HEK293 (cell line): ENCODE measurements around the gene ETV4.

Experiments
- BCL11A ChIP-seq: fragments of 450-650 bp; formaldehyde crosslinking; IDR thresholded peaks from 2 replicates; pipeline ENCODE4 v1.5.1; 2016; ENCODE audit warnings: low read depth, missing biosample characterization, missing genetic modification characterization
- BCL6B ChIP-seq: fragments of 450-650 bp; formaldehyde crosslinking; IDR thresholded peaks from 2 replicates; pipeline ENCODE4 v1.5.1; 2017; ENCODE audit warnings: missing biosample characterization, missing genetic modification characterization
- CTCF ChIP-seq: fragments of 450-650 bp; formaldehyde crosslinking; IDR thresholded peaks from 2 replicates; pipeline ENCODE4 v1.5.1; 2016; ENCODE audit warnings: missing biosample characterization, missing genetic modification characterization
- FEZF1 ChIP-seq: fragments of 450-650 bp; formaldehyde crosslinking; IDR thresholded peaks from 2 replicates; pipeline ENCODE4 v1.5.1; 2016; ENCODE audit warnings: missing biosample characterization, missing genetic modification characterization
- GLIS1 ChIP-seq: fragments of 450-650 bp; formaldehyde crosslinking; IDR thresholded peaks from 2 replicates; pipeline ENCODE4 v1.5.1; 2016; ENCODE audit warnings: missing biosample characterization, missing genetic modification characterization
- KLF10 ChIP-seq: fragments of 450-650 bp; IDR thresholded peaks from 2 replicates; pipeline ENCODE4 v1.5.1; 2018; ENCODE audit warnings: missing biosample characterization, mild to moderate bottlenecking, missing genetic modification characterization
- KLF9 ChIP-seq: fragments of 450-650 bp; formaldehyde crosslinking; IDR thresholded peaks from 2 replicates; pipeline ENCODE4 v1.5.1; 2016; ENCODE audit warnings: missing biosample characterization, missing genetic modification characterization, low read depth
- MYNN ChIP-seq: fragments of 450-650 bp; formaldehyde crosslinking; IDR thresholded peaks from 2 replicates; pipeline ENCODE4 v1.5.1; 2016; ENCODE audit warnings: missing biosample characterization, missing genetic modification characterization, borderline replicate concordance
- OSR2 ChIP-seq: fragments of 450-650 bp; formaldehyde crosslinking; IDR thresholded peaks from 2 replicates; pipeline ENCODE4 v1.5.1; 2016; ENCODE audit warnings: missing biosample characterization, missing genetic modification characterization
- PBX3 ChIP-seq: sonication (generic); formaldehyde crosslinking; IDR thresholded peaks from 2 replicates; pipeline ENCODE4 v1.8.1; 2022; ENCODE audit warnings: mild to moderate bottlenecking, moderate library complexity, missing genetic modification reagents
- PRDM1 ChIP-seq: fragments of 450-650 bp; formaldehyde crosslinking; IDR thresholded peaks from 2 replicates; pipeline ENCODE4; 2016; ENCODE audit warnings: missing biosample characterization, missing genetic modification characterization
- REPIN1 ChIP-seq: fragments of 450-650 bp; formaldehyde crosslinking; IDR thresholded peaks from 2 replicates; pipeline ENCODE4 v1.5.1; 2017; ENCODE audit warnings: missing biosample characterization, missing genetic modification characterization, low read depth
- TSHZ1 ChIP-seq: fragments of 450-650 bp; formaldehyde crosslinking; IDR thresholded peaks from 2 replicates; pipeline ENCODE4 v1.5.1; 2016; ENCODE audit warnings: missing biosample characterization, missing genetic modification characterization, borderline replicate concordance
- YY2 ChIP-seq: fragments of 450-650 bp; formaldehyde crosslinking; IDR thresholded peaks from 2 replicates; pipeline ENCODE4 v1.5.1; 2016; ENCODE audit warnings: missing biosample characterization, missing genetic modification characterization
- ZFP37 ChIP-seq: fragments of 450-650 bp; formaldehyde crosslinking; IDR thresholded peaks from 2 replicates; pipeline ENCODE4 v1.5.1; 2016; ENCODE audit warnings: missing biosample characterization, missing genetic modification characterization
- ZNF146 ChIP-seq: fragments of 450-650 bp; formaldehyde crosslinking; IDR thresholded peaks from 2 replicates; pipeline ENCODE4 v1.5.1; 2016; ENCODE audit warnings: missing biosample characterization, missing genetic modification characterization
- ZNF223 ChIP-seq: fragments of 450-650 bp; formaldehyde crosslinking; IDR thresholded peaks from 2 replicates; pipeline ENCODE4 v1.5.1; 2016; ENCODE audit warnings: missing biosample characterization, missing genetic modification characterization
- ZNF341 ChIP-seq: fragments of 450-650 bp; formaldehyde crosslinking; IDR thresholded peaks from 2 replicates; pipeline ENCODE4; 2016; ENCODE audit warnings: low read depth, missing biosample characterization, missing genetic modification characterization
- ZNF514 ChIP-seq: fragments of 450-650 bp; formaldehyde crosslinking; IDR thresholded peaks from 2 replicates; pipeline ENCODE4 v1.5.1; 2016; ENCODE audit warnings: missing biosample characterization, missing genetic modification characterization
- ZNF544 ChIP-seq: fragments of 450-650 bp; formaldehyde crosslinking; IDR thresholded peaks from 2 replicates; pipeline ENCODE4 v1.5.0; 2017; ENCODE audit warnings: missing biosample characterization, missing genetic modification characterization
- ZNF596 ChIP-seq: fragments of 450-650 bp; IDR thresholded peaks from 2 replicates; pipeline ENCODE4 v1.5.0; 2018; ENCODE audit warnings: missing biosample characterization, mild to moderate bottlenecking, missing genetic modification characterization, moderate library complexity
- ZNF629 ChIP-seq: fragments of 450-650 bp; formaldehyde crosslinking; IDR thresholded peaks from 2 replicates; pipeline ENCODE4 v1.5.1; 2017; ENCODE audit warnings: missing biosample characterization, missing genetic modification characterization
- ZNF785 ChIP-seq: fragments of 450-650 bp; formaldehyde crosslinking; IDR thresholded peaks from 2 replicates; pipeline ENCODE4 v1.5.1; 2016; ENCODE audit warnings: missing biosample characterization, missing genetic modification characterization
- ZSCAN18 ChIP-seq: fragments of 450-650 bp; formaldehyde crosslinking; IDR thresholded peaks from 2 replicates; pipeline ENCODE4 v1.5.1; 2016; ENCODE audit warnings: missing biosample characterization, missing genetic modification characterization
- TF ChIP-seq, protein P1 (sequence below): fragments of 450-650 bp; formaldehyde crosslinking; IDR thresholded peaks from 2 replicates; pipeline ENCODE4 v1.5.1; 2017; ENCODE audit warnings: missing biosample characterization, missing genetic modification characterization
- TF ChIP-seq, protein P2 (sequence below): fragments of 450-650 bp; formaldehyde crosslinking; IDR thresholded peaks from 2 replicates; pipeline ENCODE4 v1.5.1; 2017; ENCODE audit warnings: missing biosample characterization, missing genetic modification characterization
- TF ChIP-seq, protein P3 (sequence below): fragments of 450-650 bp; formaldehyde crosslinking; IDR thresholded peaks from 2 replicates; pipeline ENCODE4 v1.5.1; 2017; ENCODE audit warnings: missing biosample characterization, missing genetic modification characterization

Gene ETV4

GRCh38 chr17:43531955-43532354, 14.2 kb downstream of the ETV4 start (continued):
- TF ChIP-seq YY2 (no peak), ZNF596 (tag by site-specific recombination) (no peak), ZFP37 (tag by site-specific recombination) (no peak), ZNF341 (tag by site-specific recombination) (no peak), KLF10 (no peak), PRDM1 (no peak), MYNN (tag by site-specific recombination) (no peak), ZNF629 (tag by site-specific recombination) (peak; percentile 62), ZNF146 (tag by site-specific recombination) (no peak), CTCF (tag by site-specific recombination) (no peak), ZNF223 (tag by site-specific recombination) (no peak), ZNF514 (tag by site-specific recombination) (no peak), FEZF1 (tag by site-specific recombination) (no peak), ZNF544 (tag by site-specific recombination) (no peak), BCL6B (tag by site-specific recombination) (no peak), OSR2 (tag by site-specific recombination) (no peak), REPIN1 (tag by site-specific recombination) (no peak), ZNF785 (no peak), GLIS1 (tag by site-specific recombination) (peak; percentile 29; the same call in 1 of the 2 replicates), BCL11A (tag by site-specific recombination) (peak; percentile 65; the same call in 1 of the 2 replicates), ZSCAN18 (no peak), TSHZ1 (tag by site-specific recombination) (0 out of 2 replicates have a peak, but pooled peaks have one; percentile 14), PBX3 (CRISPR knock-in tag) (no peak), KLF9 (tag by site-specific recombination) (no peak)
- TF ChIP-seq, protein P1, sequence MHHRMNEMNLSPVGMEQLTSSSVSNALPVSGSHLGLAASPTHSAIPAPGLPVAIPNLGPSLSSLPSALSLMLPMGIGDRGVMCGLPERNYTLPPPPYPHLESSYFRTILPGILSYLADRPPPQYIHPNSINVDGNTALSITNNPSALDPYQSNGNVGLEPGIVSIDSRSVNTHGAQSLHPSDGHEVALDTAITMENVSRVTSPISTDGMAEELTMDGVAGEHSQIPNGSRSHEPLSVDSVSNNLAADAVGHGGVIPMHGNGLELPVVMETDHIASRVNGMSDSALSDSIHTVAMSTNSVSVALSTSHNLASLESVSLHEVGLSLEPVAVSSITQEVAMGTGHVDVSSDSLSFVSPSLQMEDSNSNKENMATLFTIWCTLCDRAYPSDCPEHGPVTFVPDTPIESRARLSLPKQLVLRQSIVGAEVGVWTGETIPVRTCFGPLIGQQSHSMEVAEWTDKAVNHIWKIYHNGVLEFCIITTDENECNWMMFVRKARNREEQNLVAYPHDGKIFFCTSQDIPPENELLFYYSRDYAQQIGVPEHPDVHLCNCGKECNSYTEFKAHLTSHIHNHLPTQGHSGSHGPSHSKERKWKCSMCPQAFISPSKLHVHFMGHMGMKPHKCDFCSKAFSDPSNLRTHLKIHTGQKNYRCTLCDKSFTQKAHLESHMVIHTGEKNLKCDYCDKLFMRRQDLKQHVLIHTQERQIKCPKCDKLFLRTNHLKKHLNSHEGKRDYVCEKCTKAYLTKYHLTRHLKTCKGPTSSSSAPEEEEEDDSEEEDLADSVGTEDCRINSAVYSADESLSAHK (tag by site-specific recombination), result no peak
- TF ChIP-seq, protein P2, sequence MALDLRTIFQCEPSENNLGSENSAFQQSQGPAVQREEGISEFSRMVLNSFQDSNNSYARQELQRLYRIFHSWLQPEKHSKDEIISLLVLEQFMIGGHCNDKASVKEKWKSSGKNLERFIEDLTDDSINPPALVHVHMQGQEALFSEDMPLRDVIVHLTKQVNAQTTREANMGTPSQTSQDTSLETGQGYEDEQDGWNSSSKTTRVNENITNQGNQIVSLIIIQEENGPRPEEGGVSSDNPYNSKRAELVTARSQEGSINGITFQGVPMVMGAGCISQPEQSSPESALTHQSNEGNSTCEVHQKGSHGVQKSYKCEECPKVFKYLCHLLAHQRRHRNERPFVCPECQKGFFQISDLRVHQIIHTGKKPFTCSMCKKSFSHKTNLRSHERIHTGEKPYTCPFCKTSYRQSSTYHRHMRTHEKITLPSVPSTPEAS, result no peak
- TF ChIP-seq, protein P3, sequence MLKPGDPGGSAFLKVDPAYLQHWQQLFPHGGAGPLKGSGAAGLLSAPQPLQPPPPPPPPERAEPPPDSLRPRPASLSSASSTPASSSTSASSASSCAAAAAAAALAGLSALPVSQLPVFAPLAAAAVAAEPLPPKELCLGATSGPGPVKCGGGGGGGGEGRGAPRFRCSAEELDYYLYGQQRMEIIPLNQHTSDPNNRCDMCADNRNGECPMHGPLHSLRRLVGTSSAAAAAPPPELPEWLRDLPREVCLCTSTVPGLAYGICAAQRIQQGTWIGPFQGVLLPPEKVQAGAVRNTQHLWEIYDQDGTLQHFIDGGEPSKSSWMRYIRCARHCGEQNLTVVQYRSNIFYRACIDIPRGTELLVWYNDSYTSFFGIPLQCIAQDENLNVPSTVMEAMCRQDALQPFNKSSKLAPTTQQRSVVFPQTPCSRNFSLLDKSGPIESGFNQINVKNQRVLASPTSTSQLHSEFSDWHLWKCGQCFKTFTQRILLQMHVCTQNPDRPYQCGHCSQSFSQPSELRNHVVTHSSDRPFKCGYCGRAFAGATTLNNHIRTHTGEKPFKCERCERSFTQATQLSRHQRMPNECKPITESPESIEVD (tag by site-specific recombination), result no peak
